Bronchial epithelial cell (primary cell): ENCODE measurements around the gene CRABP2. TPM values are rescaled to one million over a fixed set of nuclear protein-coding genes. Genes with fewer than 3 reads are reported as not detected.

Experiments used
- DNase-seq: peaks from one replicate; pipeline ENCODE4 v3.0.0-alpha.2; 2010; ENCODE audit warnings: low read depth
- FAIRE-seq: peaks from 2 replicates; lab custom pipeline; 2011; peaks lifted over from hg19 to GRCh38; lab: Jason Lieb, UNC
- H3K27me3 ChIP-seq: 2 replicates; pipeline ENCODE4 v1.5.1; 2011; ENCODE audit warnings: low read length; ENCODE audit not compliant: control insufficient read depth, insufficient read depth
- H3K36me3 ChIP-seq: 2 replicates; pipeline ENCODE4 v1.5.1; 2011; ENCODE audit warnings: low read length; ENCODE audit not compliant: control insufficient read depth, insufficient read depth
- H3K4me3 ChIP-seq: 2 replicates; pipeline ENCODE4 v1.5.1; 2011; ENCODE audit warnings: mild to moderate bottlenecking, low read depth, low read length, control low read depth
- CTCF ChIP-seq: IDR thresholded peaks from 2 replicates; pipeline ENCODE4 v1.5.1; 2011; ENCODE audit warnings: mild to moderate bottlenecking, moderate library complexity, low read length, control low read depth, inconsistent platforms; ENCODE audit not compliant: insufficient read depth, severe bottlenecking
- total RNA-seq: library from RNA; depleted of rRNA; stranded (reverse); fragments of >200 nt; gene quantifications from 2 replicates; pipeline ENCODE4 v1.2.1, GENCODE V29; 2014

The CRABP2 gene
- total RNA-seq, 1 donor from 2014 or later = 5.3 TPM

GRCh38 chr1:156690675-156691036, 14.7 kb downstream of the CRABP2 start:
- H3K27me3 ChIP-seq = no peaks in the 10 kb centered on the region
- FAIRE-seq (no peak), DNase-seq (no peak)
- no peak for TF ChIP-seq CTCF
- no peak overlapping the region for H3K4me3 ChIP-seq
- no peaks in the 10 kb centered on the region for H3K36me3 ChIP-seq

GRCh38 chr1:156689953-156690674, 15.3 kb downstream of the CRABP2 start:
- no peaks in the 10 kb centered on the region for H3K36me3 ChIP-seq
- no peak for TF ChIP-seq CTCF
- H3K4me3 ChIP-seq = no peak overlapping the region
- no peak for FAIRE-seq
- DNase-seq = peak; percentile 73
- no peaks in the 10 kb centered on the region for H3K27me3 ChIP-seq

GRCh38 chr1:156689035-156689952, 16.1 kb downstream of the CRABP2 start:
- H3K4me3 ChIP-seq = peak overlapping the region; percentile 1
- H3K27me3 ChIP-seq = no peaks in the 10 kb centered on the region
- DNase-seq (peak; percentile 80), FAIRE-seq (no peak)
- no peaks in the 10 kb centered on the region for H3K36me3 ChIP-seq
- TF ChIP-seq CTCF = peak; percentile 98

- DNase-seq = peak; percentile 98
- no peak for FAIRE-seq
- H3K27me3 ChIP-seq = no peaks in the 10 kb centered on the region
- H3K36me3 ChIP-seq = no peaks in the 10 kb centered on the region
- H3K4me3 ChIP-seq = no peak overlapping the region
- TF ChIP-seq CTCF = peak; percentile 11
Observed at GRCh38 chr1:156684227-156684782, 21.1 kb downstream of the CRABP2 start.

GRCh38 chr1:156682166-156682890, 23.1 kb downstream of the CRABP2 start:
- FAIRE-seq (no peak), DNase-seq (no peak)
- Histone ChIP-seq H3K27me3 (peaks cover 6% of the 10 kb centered on the region), H3K4me3 (no peak overlapping the region), H3K36me3 (no peaks in the 10 kb centered on the region)
- peak; percentile 13 for TF ChIP-seq CTCF
